Tibial artery (tissue), 4 donors: ENCODE data around the gene BDNF.

Experiments
- DNase-seq, 2 donors: peaks; one replicate each; pipeline ENCODE4 v3.0.0-alpha.2; 2019
- H3K27ac ChIP-seq, 2 donors: fragments of 200-600 bp; sonication (generic) in 1 of 2; 1 replicate in 1 of 2; 2 replicates in 1 of 2; pipeline ENCODE4 v1.5.1; 2018 to 2019; ENCODE audit warnings: mild to moderate bottlenecking in 1 of 2
- H3K27me3 ChIP-seq, 2 donors: fragments of 200-600 bp; sonication (generic) in 1 of 2; one replicate each; pipeline versions ENCODE4 v1.5.1 to v1.6.0; 2016 to 2019
- H3K36me3 ChIP-seq, 3 donors: fragments of 200-600 bp; sonication (generic) in 2 of 3; one replicate each; pipeline ENCODE4 v1.5.1; 2016 to 2019; ENCODE audit warnings: mild to moderate bottlenecking in 2 of 3
- H3K4me1 ChIP-seq, 4 donors: fragments of 200-600 bp; sonication (generic) in 2 of 4; 1 replicate in 3 of 4; 2 replicates in 1 of 4; pipeline ENCODE4 v1.5.1; 2016 to 2019
- H3K4me3 ChIP-seq, 2 donors: fragments of 200-600 bp; sonication (generic) in 1 of 2; 1 replicate in 1 of 2; 2 replicates in 1 of 2; pipeline ENCODE4 v1.5.1; 2018 to 2019; ENCODE audit warnings: mild to moderate bottlenecking in 2 of 2
- H3K9me3 ChIP-seq, 3 donors: fragments of 200-600 bp; sonication (generic) in 1 of 3; one replicate each; pipeline ENCODE4 v1.5.1; 2016 to 2019
- intact Hi-C: fragments of 100-400 bp; cut with DNase I; formaldehyde crosslinking; loops from one replicate; pipeline ENCODE4 v1.15.0; 2023; ENCODE audit warnings: low total_unique reads
- TF ChIP-seq, protein P1 (sequence below), 2 experiments: fragments of 200-600 bp in 1 of 2; fragments of 450-650 bp in 1 of 2; IDR thresholded peaks; one replicate each; pipeline ENCODE4 v1.5.1; 2017 to 2019; ENCODE audit warnings: antibody characterized with exemption in 2 of 2, mild to moderate bottlenecking in 1 of 2, moderate library complexity in 1 of 2

The BDNF gene

DNA sequence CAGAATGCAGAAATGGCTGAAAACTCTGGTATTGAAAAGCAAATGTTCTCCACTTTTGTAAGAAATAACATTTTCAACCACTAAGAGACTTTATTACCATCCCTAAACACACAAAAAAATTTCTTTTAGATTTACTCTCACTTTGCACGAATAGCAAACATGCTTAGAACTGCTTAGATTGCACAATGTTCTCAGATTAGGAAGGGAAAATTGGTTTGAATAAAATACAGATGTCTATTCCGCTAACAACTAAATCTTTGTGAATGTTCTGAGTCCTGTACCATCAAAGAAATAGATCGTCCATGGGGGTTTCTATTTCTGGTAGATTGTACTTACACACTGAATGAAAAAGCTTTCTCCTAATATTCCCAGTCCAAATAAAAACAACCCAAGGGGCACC, 40.1 kb downstream of the BDNF start:
- peaks cover 11 to 27% (median 12%) of the 10 kb centered on the region in 3 donors for H3K36me3 ChIP-seq
- TF ChIP-seq, protein P1, sequence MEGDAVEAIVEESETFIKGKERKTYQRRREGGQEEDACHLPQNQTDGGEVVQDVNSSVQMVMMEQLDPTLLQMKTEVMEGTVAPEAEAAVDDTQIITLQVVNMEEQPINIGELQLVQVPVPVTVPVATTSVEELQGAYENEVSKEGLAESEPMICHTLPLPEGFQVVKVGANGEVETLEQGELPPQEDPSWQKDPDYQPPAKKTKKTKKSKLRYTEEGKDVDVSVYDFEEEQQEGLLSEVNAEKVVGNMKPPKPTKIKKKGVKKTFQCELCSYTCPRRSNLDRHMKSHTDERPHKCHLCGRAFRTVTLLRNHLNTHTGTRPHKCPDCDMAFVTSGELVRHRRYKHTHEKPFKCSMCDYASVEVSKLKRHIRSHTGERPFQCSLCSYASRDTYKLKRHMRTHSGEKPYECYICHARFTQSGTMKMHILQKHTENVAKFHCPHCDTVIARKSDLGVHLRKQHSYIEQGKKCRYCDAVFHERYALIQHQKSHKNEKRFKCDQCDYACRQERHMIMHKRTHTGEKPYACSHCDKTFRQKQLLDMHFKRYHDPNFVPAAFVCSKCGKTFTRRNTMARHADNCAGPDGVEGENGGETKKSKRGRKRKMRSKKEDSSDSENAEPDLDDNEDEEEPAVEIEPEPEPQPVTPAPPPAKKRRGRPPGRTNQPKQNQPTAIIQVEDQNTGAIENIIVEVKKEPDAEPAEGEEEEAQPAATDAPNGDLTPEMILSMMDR (IDR thresholded peaks at IDR 0.05), result no peak
- no peak overlapping the region for H3K27ac ChIP-seq
- intact Hi-C loops, result no loop called here
- H3K4me3 ChIP-seq, result no peak overlapping the region
- DNase-seq, result no peak
- no peaks in the 10 kb centered on the region for H3K9me3 ChIP-seq
- no peaks in the 10 kb centered on the region for H3K4me1 ChIP-seq
- no peaks in the 10 kb centered on the region for H3K27me3 ChIP-seq

DNA sequence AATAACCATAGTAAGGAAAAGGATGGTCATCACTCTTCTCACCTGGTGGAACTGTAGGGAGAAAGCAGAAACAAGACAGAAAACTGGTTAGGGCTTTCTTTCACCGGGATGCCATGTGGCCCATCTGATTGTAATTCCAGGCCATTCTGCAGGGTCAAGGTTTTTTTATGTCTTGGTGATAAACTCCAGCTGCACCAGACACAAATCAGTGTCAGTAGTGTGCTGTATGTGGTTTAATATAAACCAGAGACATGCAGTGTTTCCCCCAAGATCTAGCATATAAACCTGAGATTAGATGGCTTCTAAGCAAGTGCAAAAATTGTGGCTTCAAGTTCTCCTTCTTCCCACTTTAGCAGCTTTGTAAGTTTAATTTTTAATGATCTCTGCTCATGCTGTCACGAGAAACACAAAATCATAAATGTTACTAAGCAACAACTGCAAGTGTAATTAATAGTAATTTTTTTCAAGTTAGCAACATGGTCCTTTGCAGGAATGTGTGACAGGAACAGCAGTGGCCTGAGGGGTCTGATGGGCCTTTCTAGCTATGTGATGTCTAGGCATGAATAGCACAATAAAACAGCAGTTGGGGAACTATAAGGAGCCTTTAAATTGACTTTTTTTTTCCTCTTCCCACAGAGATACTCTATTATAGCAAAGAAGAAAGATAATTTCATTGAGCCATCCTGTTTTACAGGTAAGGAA, 41.6 kb downstream of the BDNF start:
- no peak overlapping the region for H3K27ac ChIP-seq
- intact Hi-C loops, result no loop called here
- TF ChIP-seq, protein P1 (IDR thresholded peaks at IDR 0.05), result no peak

DNA sequence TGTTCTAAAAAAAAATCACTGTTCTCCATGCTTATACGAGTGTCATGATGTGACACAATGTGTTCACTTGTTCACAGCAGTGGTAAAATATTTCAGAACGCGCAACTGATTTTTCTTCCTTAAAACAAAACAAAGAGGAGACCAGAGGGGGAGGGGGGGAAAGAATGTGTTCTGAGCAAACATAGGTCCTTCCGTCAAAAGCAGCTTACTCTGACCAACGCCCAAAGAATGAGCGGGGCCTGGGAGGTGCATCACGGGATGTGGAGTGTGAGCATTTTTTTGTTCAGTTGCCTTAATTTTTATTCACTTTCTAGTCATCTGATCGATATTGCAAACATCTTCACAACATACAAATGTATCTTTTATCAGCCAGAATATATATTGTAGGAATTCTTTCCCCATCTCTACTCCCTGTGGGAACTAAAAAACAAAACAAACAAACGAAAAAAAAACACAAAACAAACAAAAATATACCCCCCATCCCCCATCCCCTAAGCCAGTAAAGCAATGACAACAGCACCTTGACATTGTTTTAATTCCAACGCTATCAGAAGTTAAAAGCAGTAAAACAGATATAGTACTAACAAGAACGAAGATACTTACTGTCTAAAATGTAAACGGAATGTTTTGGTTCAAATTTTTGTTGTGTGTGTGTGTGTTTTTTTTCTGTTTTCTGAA, 43.3 kb downstream of the BDNF start:
- TF ChIP-seq, protein P1 (IDR thresholded peaks at IDR 0.05), result no peak
- H3K4me3 ChIP-seq, result no peak overlapping the region
- no peaks in the 10 kb centered on the region for H3K4me1 ChIP-seq
- H3K9me3 ChIP-seq, result no peaks in the 10 kb centered on the region
- no peaks in the 10 kb centered on the region for H3K27me3 ChIP-seq
- no peak for DNase-seq
- no peak overlapping the region for H3K27ac ChIP-seq
- H3K36me3 ChIP-seq, result peaks cover 12 to 22% (median 15%) of the 10 kb centered on the region in 3 donors
- intact Hi-C loops, result no loop called here

More for the DNA sequence above, 41.6 kb downstream of the BDNF start:
- Histone ChIP-seq H3K27me3 (no peaks in the 10 kb centered on the region), H3K9me3 (no peaks in the 10 kb centered on the region), H3K4me1 (no peaks in the 10 kb centered on the region), H3K36me3 (peaks cover 12 to 27% (median 15%) of the 10 kb centered on the region in 3 donors), H3K4me3 (no peak overlapping the region)
- no peak for DNase-seq

DNA sequence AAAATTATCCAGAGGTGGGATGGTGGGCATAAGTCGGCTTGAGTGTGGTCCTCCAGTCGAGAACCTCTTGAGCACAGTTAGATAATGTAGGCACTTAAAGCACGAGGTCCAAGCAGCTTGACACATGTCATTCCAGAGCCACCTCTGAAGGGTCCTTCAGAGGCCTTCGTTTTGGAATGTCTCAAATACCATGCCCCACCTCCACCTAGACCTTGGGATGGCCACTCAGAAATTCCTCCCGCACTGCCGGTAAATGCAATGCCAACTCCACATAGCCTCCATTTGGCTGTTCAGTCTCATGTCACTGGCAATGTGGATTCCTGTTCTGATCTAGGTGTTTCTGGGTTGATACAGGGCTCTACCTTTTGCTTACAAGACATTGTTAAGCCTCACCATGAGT, 43.9 kb downstream of the BDNF start:
- TF ChIP-seq, protein P1 (IDR thresholded peaks at IDR 0.05), result no peak
- intact Hi-C loops, result no loop called here
- H3K4me1 ChIP-seq, result no peaks in the 10 kb centered on the region

DNA sequence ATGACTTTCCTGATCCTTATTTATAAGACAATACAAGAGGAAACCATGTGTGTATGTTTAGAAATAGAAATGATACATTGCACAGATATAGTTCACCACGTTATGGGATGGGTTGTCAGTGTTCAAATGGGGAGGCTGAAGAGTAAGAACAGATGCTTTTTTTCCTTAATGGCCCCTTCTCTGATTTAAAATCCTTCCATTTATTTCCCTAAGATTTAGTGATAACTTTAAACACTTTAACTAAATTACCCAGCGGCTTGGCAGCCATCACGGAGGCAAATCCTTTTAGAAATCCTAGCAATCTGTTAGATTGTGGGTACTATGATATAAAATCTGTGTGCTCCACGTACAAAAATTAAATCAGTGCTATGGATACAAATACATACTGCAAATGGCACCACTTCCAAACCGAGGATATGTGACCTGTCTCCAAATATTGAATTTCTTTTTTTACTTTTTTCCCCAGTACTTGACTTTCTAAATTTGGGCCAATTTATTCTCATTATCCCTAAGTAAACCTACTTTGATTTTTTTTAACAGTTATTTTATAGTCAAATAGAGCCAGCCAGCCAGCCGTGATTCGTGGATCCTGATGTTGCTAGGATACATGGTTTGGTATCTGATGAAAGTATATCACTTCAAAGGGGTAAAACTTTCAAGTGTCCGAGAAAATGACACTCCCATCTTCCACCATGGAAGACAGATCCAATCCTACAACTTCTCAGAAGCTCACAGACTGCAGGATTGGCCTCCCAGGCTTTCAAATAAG, 46.1 kb downstream of the BDNF start:
- DNase-seq, result no peak
- Histone ChIP-seq H3K4me3 (no peak overlapping the region), H3K36me3 (peaks cover 12 to 22% (median 15%) of the 10 kb centered on the region in 3 donors), H3K27ac (no peak overlapping the region), H3K27me3 (no peaks in the 10 kb centered on the region), H3K4me1 (no peaks in the 10 kb centered on the region), H3K9me3 (no peaks in the 10 kb centered on the region)
- TF ChIP-seq, protein P1 (IDR thresholded peaks at IDR 0.05), result no peak
- intact Hi-C loops, result no loop called here

More for the DNA sequence above, 43.9 kb downstream of the BDNF start:
- Histone ChIP-seq H3K27ac (no peak overlapping the region), H3K27me3 (no peaks in the 10 kb centered on the region), H3K9me3 (no peaks in the 10 kb centered on the region), H3K36me3 (peaks cover 12 to 22% (median 15%) of the 10 kb centered on the region in 3 donors), H3K4me3 (no peak overlapping the region)
- DNase-seq, result no peak
